Measurements from ENCODE around the gene TMPRSS7.

DNA sequence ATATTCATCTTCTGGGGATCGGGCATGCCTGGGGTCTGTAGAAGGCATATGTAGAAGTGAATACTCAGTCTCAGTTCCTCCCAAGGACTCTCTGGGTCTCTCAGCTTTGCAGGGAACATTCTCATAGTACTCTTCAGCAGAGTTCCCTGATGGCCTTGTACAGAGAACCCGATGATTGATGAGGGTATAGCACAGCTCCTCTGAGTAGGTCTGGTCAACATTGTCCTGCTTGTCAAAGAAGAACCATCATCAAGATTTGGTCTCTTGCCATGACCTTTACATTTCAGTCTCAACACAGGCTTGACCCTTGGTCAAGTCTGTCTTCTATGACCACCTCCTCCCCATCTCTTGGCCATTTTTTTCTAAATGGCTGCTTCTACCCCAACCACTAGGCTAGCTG lies 89.0 kb downstream of the TMPRSS7 start:
- TF ChIP-seq, protein P1, sequence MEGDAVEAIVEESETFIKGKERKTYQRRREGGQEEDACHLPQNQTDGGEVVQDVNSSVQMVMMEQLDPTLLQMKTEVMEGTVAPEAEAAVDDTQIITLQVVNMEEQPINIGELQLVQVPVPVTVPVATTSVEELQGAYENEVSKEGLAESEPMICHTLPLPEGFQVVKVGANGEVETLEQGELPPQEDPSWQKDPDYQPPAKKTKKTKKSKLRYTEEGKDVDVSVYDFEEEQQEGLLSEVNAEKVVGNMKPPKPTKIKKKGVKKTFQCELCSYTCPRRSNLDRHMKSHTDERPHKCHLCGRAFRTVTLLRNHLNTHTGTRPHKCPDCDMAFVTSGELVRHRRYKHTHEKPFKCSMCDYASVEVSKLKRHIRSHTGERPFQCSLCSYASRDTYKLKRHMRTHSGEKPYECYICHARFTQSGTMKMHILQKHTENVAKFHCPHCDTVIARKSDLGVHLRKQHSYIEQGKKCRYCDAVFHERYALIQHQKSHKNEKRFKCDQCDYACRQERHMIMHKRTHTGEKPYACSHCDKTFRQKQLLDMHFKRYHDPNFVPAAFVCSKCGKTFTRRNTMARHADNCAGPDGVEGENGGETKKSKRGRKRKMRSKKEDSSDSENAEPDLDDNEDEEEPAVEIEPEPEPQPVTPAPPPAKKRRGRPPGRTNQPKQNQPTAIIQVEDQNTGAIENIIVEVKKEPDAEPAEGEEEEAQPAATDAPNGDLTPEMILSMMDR (IDR thresholded peaks at IDR 0.05; ENCODE audit: insufficient read depth, low read length, poor library complexity, severe bottlenecking) = no peak
- no peak for TF ChIP-seq EZH2phosphoT487 (conservative IDR thresholded peaks at IDR 0.05; ENCODE audit: low read length)

Measured in SU-DHL-6 (cell line).